ENCODE measurements around the gene SP1.
"Not testable (repeated sequence)": the region's sequence is repeated elsewhere in the genome, so short reads cannot be mapped to it uniquely, and the experiment has no call there.

SP1 gene

DNA sequence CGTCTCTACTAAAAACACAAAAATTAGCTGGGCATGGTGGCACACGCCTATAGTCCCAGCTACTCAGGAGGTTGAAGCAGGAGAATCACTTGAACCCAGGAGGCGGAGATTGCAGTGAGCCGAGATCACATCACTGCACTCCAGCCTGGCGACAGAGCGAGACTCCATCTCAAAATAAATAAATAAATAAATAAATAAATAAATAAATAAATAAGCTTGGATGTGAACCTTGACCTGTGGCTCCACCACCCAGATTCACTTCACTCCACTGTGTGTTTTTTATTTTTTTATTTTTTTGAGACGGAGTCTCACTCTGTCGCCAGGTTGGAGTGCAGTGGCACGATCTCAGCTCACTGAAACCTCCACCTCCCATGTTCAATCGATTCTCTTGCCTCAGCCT is 18.3 kb upstream of the SP1 start:
- not testable (repeated sequence) for DNase-seq

DNA sequence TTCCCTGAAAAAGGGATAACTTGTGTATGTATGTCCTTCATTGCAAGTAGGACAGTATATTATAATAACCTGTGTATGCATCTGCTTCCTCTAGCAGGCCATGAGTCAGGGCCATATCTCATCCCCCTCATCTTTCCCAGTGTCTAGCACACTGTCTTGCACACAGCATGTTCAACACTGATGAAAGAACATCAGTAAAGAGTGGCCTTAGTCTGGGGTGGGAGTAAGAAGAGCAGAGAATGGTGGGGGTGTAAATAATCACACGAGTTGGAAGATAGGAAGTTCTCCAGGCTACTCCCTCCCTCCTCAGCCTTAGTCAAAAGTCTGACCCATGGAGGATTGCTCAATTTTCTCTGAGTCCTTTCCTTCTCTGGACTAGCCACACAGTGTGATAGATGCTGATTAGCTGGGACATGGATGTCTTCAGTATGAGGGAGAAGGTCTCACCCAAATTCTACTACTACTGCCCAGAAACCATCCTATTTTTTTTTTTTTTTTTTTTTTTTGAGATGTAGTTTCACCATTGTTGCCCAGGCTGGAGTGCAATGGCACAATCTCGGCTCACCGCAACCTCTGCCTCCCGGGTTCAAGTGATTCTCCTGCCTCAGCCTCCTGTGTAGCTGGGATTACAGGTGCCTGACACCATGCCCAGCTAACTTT is 14.6 kb upstream of the SP1 start:
- DNase-seq, result peak; percentile 78 to 96 (median 90)

DNA sequence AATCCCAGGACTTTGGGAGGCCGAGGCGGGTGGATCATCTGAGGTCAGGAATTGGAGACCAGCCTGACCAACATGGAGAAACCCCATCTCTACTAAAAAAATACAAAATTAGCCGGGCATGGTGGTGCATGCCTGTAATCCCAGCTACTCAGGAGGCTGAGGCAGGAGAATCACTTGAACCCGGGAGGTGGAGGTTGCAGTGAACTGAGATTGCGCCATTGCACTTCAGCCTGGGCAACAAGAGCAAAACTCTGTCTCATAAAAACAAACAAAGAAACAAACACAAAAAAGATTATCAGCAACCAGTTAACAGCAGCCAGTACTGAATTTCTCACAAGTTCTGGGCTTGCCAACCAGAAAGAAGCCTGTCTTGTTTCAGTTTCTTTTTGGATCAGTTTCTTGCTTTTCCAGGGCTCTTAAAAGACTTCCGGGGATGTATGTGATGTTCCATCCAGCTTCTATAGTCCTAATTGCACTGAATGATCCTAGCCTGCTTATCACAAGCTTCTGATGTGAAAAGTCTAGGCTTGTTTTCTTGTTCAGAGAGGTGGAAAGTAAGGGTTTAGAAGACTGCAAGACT is 6.3 kb upstream of the SP1 start:
- DNase-seq, result not testable (repeated sequence)

DNA sequence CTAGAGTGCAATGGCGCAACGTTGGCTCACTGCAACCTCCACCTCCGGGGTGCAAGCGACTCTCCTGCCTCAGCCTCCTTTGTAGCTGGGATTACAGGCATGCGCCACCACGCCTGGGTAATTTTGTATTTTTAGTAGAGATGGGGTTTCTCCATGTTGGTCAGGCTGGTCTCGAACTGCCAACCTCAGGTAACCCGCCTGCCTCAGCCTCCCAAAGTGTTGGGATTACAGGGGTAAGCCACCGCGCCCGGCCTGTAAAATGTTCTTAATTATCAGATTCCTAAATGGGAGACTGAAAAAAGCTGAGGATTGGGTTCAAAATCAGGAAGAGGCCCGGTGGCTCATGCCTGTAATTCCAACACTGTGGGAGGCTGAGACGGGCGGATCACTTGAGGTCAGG is 5.7 kb upstream of the SP1 start:
- DNase-seq, result not testable (repeated sequence)

DNA sequence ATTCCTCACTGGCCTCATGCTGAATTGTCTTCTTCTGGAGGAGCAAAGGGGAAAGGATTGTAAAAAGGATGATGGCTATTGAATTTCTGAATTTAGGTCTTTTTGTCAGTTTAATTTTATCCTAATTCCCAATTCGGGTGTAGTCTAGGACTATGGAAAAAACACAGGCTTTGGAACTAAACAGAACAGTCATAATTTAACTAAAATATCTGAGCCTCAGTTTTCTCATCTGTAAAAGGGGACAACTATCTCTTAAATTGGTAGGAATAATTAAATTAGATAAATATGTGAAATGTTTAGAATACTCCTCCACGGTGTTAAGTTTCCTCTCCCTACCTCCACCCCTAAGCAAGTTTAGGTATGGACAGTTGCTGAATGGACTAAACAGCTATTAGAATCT is 3.2 kb upstream of the SP1 start:
- DNase-seq, result no peak

DNA sequence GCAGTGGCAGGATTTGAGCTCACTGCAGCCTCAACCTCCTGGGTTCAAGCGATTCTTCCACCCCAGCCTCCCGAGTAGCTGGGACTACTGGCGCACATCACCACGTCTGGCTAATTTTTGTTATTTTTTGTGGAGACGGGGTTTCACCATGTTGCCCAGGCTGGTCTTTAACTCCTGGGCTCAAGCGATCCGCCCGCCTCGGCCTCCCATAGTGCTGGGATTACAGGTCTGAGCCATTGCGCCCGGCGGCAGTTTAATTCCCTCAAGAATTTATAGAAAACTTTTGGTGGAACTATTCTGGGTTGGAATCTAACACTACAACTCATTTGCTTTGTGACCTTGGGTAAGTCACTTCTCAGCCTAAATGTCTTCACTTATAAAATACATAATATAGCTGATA is 1.8 kb upstream of the SP1 start:
- DNase-seq, result no peak

DNA sequence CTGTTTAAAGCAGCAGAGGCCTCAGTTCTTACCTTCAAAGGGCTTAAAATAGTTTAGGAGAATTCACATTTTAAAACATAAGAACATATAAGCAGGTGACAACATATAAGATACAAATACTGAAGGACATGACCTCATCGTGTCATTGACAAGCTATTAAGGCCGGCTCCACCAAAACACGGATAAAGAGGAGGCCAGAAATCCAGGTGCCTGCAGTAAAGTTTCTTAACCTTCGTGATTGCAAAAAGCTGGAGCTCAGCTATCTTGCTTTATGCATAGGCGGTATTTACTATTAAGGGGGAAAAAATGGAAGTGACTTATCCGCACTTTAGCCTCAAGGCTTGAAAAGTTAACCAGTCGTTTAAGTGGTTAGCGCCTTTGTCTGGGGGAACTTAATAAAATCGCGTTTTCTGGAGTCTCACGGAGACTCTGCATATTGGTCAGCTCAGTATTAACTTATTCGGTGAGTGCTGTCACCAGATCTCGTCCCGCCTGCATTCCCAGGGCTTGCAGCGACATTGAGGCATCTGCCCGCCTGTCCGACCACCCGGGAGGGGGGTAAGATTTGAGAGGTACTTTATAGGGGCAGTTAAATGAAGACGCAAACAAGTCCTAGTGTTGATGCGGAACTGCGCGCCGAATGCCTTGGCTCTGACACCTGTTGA is 1.1 kb upstream of the SP1 start:
- peak in 3 of 4 experiments; percentile 8 to 27 (median 10) for DNase-seq

DNA sequence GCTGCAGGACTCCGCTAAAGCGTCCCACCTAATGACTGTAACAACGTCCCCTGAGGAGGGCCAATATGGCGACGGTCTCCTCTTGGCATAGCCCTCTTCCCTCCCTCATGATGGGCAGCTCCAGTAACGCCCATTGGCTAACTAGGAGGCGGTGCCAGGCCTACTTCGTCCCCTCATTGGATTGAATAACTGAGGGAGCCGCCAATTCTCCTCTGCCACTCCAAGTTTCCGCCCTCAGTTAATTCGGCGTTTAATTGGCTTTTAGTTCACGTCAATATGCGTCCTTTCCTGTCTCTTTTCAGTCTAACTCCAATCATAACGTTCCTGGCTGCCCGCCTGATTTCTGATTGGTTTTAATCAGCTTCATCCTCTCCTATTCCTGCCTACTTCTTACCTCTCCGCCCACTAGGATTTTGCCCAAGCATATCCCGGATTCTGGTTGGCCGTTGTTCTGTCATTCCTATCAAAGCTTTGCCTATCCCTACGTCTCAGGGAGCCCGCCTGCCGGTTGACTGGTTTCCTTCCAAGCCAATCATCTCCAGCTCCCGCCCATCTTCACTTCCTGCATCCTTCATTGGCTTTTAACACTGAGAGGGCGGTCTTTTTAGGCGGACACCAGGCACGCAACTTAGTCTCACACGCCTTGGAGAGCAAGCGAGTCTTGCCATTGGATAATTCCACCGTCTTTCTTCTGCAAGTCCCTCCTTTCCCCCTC is 430 bp upstream of the SP1 start:
- peak; percentile 99 to 100 (median 100) for DNase-seq

DNA sequence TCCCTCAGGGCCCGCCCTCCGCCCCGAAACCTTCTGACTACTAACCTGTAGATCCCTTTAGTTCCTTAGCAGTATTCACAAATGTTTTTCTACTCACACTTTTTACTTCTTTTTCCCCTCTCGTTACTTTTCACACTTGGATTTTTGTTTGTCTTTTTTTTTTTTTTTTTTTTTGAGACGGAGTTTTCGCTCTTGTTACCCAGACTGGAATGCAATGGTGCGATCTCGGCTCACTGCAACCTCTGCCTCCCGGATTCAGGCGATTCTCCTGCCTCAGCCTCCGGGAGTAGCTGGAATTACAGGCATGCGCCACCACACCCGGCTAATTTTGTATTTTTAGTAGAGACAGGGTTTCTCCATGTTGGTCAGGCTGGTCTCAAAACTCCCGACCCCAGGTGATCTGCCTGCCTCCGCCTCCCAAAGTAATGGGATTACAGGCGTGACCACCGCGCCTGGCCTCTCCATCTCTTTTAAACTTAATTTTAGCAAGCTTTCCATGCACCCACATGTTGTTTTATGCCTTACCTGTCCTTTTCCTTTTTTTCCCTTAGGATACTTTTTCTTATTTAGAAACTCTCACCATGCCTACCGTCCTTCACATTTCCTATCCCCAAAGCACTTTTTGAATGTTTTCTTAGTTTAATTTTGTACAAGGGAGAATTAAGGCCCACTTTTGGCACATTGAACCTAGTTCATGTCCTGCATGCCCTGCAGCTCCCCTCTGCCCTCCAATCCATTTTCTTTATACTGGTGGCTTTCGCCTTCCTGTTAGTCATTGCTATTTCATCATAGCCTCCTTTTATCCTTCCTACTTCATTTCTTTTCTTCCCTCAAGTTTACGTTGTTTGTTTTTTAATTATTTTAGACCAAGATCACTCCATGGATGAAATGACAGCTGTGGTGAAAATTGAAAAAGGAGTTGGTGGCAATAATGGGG is 1.1 kb downstream of the SP1 start:
- peak; percentile 47 to 79 (median 70) for DNase-seq

DNA sequence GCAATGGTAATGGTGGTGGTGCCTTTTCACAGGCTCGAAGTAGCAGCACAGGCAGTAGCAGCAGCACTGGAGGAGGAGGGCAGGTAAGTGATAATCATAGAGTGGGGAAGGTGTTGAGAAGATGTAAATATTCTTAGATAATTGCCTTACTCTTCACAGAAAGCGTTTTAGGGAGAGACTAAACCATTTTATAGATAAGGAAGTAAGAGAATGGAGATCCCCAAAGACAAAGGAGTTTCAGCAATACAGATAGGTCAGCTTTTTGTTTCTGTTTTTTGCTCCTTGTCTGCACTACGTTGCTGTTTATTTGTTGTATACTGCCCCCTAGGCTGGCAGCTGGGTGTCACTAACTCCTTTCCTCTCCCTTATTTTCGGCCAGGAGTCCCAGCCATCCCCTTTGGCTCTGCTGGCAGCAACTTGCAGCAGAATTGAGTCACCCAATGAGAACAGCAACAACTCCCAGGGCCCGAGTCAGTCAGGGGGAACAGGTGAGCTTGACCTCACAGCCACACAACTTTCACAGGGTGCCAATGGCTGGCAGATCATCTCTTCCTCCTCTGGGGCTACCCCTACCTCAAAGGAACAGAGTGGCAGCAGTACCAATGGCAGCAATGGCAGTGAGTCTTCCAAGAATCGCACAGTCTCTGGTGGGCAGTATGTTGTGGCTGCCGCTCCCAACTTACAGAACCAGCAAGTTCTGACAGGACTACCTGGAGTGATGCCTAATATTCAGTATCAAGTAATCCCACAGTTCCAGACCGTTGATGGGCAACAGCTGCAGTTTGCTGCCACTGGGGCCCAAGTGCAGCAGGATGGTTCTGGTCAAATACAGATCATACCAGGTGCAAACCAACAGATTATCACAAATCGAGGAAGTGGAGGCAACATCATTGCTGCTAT is 2.0 kb downstream of the SP1 start:
- DNase-seq, result peak; percentile 73 to 92 (median 90)

DNA sequence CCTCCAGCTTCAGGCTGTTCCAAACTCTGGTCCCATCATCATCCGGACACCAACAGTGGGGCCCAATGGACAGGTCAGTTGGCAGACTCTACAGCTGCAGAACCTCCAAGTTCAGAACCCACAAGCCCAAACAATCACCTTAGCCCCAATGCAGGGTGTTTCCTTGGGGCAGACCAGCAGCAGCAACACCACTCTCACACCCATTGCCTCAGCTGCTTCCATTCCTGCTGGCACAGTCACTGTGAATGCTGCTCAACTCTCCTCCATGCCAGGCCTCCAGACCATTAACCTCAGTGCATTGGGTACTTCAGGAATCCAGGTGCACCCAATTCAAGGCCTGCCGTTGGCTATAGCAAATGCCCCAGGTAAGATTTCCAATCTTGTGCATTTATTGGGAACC is 3.3 kb downstream of the SP1 start:
- no peak for DNase-seq

DNA sequence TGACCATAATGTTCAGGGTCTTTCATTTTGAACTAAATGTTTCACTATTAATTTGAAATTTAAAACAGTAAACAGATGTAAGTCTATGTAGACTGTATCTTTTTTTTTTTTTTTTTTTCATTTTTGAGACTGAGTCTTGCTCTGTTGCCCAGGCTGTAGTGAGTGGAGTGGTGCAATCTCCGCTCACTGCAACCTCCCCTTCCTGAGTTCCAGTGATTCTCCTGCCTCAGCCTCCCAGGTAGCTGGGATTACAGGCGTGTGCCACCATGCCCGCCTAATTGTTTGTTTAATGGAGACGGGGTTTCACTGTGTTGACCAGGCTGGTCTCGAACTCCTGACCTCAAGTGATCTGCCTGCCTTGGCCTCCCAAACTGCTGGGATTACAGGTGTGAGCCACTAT is 6.4 kb downstream of the SP1 start:
- DNase-seq, result not testable (repeated sequence)

DNA sequence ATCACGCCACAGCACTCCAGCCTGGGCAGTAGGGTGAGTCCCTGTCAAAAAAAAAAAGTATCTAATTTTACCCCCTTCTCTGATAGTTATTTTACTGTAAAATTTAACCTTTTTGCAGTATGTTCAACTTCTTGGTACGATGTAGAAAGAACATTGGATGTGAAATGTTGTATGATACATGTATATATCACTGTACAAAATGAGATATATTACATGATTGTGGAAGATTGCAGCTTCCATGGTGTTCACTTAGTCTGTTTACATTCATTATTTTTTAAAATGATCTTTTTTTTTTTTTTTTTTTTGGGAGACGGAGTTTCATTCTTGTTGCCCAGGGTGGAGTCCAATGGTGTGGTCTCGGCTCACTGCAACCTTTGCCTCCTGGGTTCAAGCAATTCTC is 9.0 kb downstream of the SP1 start:
- no peak for DNase-seq

DNA sequence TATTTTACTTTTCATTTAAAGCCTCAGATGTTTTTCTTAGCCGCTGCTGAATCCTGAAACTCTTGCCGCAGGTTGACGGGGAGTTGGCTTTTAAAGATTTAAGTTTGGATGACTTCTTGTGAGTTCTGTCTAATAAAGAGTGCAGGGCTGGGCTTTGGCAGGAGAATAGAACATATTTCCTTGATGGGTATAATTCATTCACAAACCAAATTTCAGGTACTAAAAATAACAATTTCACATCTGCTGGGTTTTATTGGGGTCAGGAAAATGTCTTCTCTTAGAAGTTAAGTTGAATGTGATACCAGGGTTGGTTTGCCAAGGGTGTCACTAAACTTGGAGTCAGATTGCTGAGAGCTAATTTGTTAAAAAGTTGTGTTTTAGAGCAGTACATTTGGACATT is 9.7 kb downstream of the SP1 start:
- no peak for DNase-seq

DNA sequence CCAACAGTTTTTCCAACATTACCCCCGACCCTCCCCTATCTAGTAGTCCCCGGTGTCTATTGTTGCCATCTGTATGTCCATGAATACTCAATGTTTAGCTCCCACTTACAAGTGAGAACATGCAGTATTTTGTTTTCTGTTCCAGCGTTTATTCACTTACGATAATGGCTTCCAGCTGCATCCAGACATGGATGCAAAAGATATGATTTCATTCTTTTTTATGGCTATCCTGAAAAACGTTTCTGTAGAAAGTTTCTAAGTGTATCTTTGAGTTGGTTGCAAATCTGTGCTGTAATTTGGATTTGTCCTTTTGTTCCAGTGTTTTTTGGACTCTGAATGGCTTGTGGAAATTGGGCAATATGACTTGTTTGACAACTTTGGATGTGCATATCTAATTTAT is 11.7 kb downstream of the SP1 start:
- DNase-seq, result no peak

DNA sequence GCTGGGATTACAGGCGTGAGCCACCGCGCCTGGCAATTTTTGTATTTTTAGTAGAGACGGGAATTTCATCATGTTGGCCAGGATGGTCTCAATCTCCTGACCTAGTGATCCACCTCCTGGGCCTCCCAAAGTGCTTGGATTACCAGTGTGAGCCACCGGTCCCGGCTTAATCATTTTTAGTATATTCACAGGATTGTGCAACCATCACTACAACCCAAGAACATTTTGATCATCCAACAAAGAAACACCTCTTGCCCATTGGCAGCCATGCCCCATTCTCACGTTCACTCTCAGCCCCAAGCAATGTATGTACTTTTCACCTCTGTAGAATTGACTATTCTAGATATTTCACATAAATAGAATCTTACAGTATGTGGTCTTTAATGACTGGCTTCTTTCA is 19.9 kb downstream of the SP1 start:
- no peak for DNase-seq

DNA sequence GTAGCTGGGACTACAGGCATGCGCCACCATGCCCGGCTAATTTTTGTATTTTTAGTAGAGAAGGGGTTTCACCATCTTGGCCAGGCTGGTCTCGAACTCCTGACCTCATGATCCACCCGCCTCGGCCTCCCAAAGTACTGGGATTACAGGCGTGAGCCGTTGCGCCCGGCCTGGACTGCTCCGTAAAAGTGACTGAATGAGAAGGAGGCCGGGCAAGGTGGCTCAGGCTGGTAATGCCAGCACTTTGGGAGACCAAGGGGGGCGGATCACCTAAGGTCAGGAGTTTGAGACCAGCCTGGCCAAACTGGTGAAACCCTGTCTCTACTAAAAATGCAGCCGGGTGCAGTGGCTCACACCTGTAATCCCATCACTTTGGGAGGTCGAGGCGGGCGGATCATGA is 22.4 kb downstream of the SP1 start:
- not testable (repeated sequence) for DNase-seq

DNA sequence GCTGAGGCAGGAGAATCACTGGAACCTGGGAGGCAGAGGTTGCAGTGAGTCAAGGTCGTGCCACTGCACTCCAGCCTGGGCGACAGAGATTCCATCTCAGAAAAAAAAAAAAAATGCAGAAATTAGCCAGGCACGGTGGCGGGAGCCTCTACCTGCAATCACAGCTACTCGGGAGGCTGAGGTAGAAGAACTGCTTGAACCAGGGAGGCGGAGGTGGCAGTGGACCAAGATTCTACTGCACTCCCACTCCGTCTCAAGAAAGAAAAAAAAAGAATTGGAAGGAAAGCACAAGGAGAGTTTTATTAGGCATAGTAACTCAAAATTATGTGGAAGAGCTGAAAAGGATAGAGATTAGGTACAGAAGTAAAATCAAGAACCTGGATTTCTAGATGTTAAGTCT is 22.9 kb downstream of the SP1 start:
- no peak for DNase-seq

DNA sequence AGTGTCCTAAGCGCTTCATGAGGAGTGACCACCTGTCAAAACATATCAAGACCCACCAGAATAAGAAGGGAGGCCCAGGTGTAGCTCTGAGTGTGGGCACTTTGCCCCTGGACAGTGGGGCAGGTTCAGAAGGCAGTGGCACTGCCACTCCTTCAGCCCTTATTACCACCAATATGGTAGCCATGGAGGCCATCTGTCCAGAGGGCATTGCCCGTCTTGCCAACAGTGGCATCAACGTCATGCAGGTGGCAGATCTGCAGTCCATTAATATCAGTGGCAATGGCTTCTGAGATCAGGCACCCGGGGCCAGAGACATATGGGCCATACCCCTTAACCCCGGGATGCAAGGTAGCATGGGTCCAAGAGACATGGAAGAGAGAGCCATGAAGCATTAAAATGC is 31.0 kb downstream of the SP1 start:
- no peak for DNase-seq

DNA sequence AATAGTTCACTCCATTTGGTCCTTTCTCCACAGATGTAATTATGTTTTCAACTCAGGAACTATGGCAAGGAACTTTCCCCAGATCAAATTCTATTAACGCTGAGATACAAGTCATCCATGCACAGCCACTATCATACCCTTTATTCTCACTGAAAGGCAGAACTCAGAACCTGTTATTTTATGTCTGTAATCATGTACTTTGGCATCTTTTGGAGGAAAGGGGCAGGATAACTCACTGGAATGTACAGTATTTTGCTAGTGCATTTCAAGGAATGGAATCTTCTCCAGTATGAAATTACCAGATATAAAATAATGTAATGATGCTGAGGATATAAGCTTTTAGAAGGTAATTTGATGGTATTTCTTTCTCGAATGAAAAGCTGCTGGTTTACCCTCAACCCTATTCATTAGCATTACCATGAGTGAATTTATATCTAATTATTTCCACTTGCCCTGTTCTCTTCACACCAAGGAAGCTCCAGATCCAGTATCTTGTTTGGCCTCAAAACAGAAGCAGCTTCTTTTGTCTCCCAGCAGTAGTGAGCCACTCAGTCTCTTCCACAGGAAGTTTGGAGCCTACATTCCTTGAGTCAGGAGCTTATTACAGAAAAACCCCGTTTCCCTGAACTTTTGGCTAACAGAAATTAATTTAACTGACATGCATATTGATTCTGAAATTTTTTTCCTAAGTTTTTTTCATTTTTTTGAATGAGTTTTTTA is 33.7 kb downstream of the SP1 start:
- no peak for DNase-seq

Measured in suppressor macrophage (primary cell).